VCaP (cell line): ENCODE data around the gene CCNT2.
A peak's percentile ranks its signal among the peaks of the same experiment; 100 is the strongest.
"Not testable (repeated sequence)": the region's sequence is repeated elsewhere in the genome, so short reads cannot be mapped to it uniquely, and the experiment has no call there.

Experiments used
- H3K27ac ChIP-seq: fragments of 450-650 bp; 2 replicates; pipeline ENCODE4 v1.5.1; 2017
- CTCF ChIP-seq: fragments of 450-650 bp; conservative IDR thresholded peaks from 2 replicates; pipeline ENCODE4 v1.5.1; 2017; ENCODE audit warnings: mild to moderate bottlenecking, moderate library complexity

Gene CCNT2

DNA sequence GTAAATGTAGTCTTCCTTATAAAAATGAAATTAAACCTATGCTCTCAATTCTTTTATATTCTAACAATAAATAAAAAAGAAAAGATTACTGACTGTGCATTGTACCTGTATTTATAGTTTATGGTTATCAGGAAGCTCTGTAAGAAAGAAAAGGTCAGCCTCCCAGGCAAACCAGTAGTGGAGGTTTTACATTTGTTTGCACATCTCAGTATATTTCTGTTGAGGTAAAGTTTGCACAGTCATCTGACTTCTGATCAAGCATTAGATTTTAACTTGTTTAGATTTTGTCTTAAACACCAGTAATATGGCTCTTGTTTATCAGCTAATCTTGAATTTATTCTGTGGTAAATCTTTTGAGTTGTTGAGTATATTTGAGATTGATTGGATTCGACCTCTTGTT is 37.1 kb downstream of the CCNT2 start:
- TF ChIP-seq CTCF, result no peak
- H3K27ac ChIP-seq, result peak overlapping the region; percentile 44

DNA sequence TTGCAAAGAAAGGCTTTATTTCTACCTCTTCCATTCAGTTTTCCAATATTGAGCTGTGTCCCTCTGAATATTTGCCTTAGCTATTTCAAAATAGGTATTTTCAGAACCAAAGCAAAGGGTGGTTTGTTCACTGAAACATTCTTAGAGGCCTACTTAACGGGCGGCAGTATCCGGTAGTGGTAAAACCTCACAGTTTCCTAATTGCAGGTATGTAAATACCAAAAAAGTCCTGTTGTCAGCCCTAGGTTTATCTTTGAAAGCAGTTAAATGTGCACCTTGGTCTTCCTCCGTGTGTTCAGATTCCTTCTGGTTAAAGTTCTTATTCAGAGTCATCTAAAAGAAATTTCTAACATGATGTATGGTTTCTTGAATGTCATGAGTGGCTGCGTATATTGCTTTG is 38.9 kb downstream of the CCNT2 start:
- no peak for TF ChIP-seq CTCF
- no peak overlapping the region for H3K27ac ChIP-seq

- H3K27ac ChIP-seq, result not testable (repeated sequence)
These were observed 48.5 kb downstream of the CCNT2 start for GRCh38 chr2:134967166-134967565.

DNA sequence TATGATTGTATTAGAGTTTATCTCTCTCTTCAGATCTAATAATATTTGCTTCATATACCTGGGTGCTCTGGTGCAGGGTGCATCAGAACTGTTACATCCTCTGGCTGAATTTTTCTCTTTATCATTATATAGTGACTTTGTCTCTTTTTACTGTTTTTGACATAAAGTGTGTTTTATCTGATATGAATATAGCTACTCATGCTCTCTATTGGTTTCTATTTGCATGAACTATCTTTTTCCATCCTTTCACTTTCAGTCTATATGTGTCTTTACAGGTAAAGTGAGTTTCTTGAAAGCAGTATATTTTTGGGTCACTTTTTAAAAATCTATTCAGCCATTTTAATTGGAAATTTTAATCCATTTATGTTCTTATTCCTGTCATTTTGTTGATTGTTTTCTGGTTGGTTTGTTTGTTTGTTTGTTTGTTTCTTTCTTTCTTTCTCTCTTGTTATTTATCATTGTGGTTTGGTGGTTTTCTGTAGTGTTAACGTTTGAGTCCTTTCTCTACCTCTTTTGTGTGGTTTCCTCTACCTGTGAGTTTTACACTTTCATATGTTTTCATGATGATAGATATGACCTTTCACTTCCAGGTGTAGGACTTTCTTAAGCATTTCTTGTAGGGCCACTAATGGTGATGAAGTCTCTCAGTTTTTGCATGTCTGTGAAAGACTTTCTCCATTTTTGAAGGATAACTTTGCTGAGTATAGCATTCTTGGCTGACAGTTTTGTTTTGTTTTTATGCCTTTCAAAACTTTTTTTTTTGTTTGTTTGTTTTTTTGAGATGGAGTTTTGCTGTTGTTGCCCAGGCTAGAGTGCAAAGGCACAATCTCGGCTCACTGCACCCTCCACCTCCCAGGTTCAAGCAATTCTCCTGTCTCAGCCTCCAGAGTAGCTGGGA is 54.9 kb downstream of the CCNT2 start:
- H3K27ac ChIP-seq, result no peak overlapping the region
- no peak for TF ChIP-seq CTCF

- no peak for TF ChIP-seq CTCF
- no peak overlapping the region for H3K27ac ChIP-seq
These were observed 56.8 kb downstream of the CCNT2 start for GRCh38 chr2:134975281-134976009.

DNA sequence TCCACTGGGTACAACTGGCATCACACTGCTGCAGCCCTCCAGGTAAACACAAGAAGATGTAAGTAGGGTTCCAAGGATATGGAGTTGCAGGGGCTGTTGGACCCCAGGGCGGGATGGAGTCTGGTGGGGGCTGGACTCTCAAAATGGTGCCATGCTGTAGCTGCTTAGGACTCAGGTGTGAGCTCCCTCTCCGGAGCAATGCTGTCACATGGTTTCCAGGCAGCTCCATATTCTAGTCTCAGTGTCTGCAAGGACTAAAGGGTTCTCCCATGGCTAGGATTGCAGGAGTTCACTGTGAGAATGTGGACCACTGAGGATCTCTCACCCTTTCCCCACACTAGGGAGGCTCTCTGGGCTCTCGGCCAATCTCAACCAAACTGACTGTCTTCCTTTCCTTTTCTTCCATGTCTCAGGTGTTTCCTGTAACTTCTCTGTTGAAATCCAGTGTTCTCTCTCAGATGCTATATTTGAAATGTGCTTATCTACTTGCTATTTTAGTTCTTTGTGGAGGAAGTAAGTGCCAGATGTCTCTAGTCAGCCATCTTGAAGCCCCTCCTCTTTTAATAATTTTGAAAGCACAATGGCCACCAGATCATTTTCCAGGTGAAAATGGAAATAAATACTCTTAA is 57.6 kb downstream of the CCNT2 start:
- no peak for TF ChIP-seq CTCF
- no peak overlapping the region for H3K27ac ChIP-seq

- H3K27ac ChIP-seq, result not testable (repeated sequence)
These were observed 58.5 kb downstream of the CCNT2 start for GRCh38 chr2:134977104-134977503.

DNA sequence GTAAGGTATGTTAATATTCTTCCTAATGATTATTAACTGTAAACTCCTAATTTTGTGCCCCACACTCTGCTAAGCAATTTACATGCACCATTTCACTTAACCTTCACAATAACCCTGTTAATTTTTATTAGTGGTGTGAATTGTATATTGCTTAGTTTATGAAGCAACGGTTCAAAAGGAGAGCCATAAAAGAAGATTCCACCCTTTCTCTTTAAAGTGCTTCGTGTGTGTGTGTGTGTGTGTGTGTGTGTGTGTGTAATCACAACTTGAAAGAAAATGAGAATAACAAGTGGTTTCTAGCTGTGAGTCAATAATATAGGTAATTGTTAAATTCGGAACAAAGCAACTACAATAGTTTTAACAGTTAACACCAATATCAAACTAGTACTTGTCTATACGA is 60.6 kb downstream of the CCNT2 start:
- no peak overlapping the region for H3K27ac ChIP-seq
- no peak for TF ChIP-seq CTCF
